Esophagus squamous epithelium (tissue), 4 donors: Measurements from ENCODE around the gene POU6F2.

ENCODE experiments used
- CTCF ChIP-seq, 6 experiments: fragments of 450-650 bp in 4 of 6; fragments of 200-600 bp in 2 of 6; sonication (generic) in 2 of 6; IDR thresholded peaks; one replicate each; pipeline ENCODE4 v1.5.1; 2016 to 2019; ENCODE audit warnings: antibody characterized with exemption in 6 of 6, mild to moderate bottlenecking in 4 of 6, moderate library complexity in 4 of 6
- POLR2A ChIP-seq, 4 donors: fragments of 450-650 bp; IDR thresholded peaks; one replicate each; pipeline ENCODE4 v1.6.1; 2017; ENCODE audit warnings: antibody characterized with exemption in 4 of 4, mild to moderate bottlenecking in 4 of 4, moderate library complexity in 3 of 4

DNA sequence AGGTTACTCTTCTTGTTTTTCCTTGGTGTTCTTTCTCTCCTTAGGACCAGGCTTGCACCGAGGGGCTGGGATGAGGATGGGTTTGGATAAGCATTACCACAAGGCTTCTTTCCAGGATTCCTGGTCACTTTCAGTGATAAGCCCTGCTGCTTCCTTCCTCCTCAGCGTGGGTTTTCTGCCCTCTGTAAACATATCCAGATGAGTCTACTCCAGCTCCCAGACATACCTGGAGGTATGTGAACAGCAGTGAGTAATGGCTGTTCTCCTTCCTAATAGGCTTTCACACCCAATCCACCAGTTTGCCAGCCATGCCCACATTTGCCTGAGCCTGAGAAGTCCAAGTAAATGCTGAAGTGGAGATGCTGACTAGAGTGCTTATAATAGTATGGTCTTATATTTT lies 358.7 kb downstream of the POU6F2 start:
- TF ChIP-seq CTCF (IDR thresholded peaks at IDR 0.05) (no peak), POLR2A (IDR thresholded peaks at IDR 0.05) (no peak)
